Measurements from ENCODE around the gene FXYD3. TPM values are rescaled to one million over a fixed set of nuclear protein-coding genes. Genes with fewer than 3 reads are reported as not detected.

The FXYD3 gene
- total RNA-seq, 6 experiments from 2014 or later = 1.0 TPM; not detected in 5

GRCh38 chr19:35093430-35093829 is 22.2 kb upstream of the FXYD3 start:
- ATAC-seq = no peak
- Histone ChIP-seq H3K27me3 (no peaks in the 10 kb centered on the region), H3K36me3 (no peaks in the 10 kb centered on the region), H3K9me3 (no peaks in the 10 kb centered on the region), H3K4me3 (no peak overlapping the region), H3K27ac (no peak overlapping the region), H3K4me1 (peaks cover 0 to 21% (median 8%) of the 10 kb centered on the region in 4 donors)
- intact Hi-C loops (cut with DNase I) = no loop called here
- TF ChIP-seq POLR2A (IDR thresholded peaks at IDR 0.05) (no peak), CTCF (IDR thresholded peaks at IDR 0.05) (no peak)
- 88% methylated on average over 5 of the region's 5 CpGs for WGBS (ENCODE audit: insufficient coverage, low coverage, low lambda C conversion rate, missing lambda C conversion rate)
- DNase-seq = no peak

- TF ChIP-seq POLR2A (IDR thresholded peaks at IDR 0.05) = no peak
- no peak for TF ChIP-seq CTCF (IDR thresholded peaks at IDR 0.05)
- no CpG with 5 or more reads among the region's 11 CpGs for WGBS (ENCODE audit: insufficient coverage, low coverage, low lambda C conversion rate, missing lambda C conversion rate)
- Histone ChIP-seq H3K27ac (no peak overlapping the region), H3K4me3 (no peak overlapping the region), H3K4me1 (peaks cover 0 to 21% (median 9%) of the 10 kb centered on the region in 4 donors), H3K9me3 (no peaks in the 10 kb centered on the region), H3K36me3 (no peaks in the 10 kb centered on the region), H3K27me3 (no peaks in the 10 kb centered on the region)
- no peak for ATAC-seq
- DNase-seq = peak in 1 of 3 donors; percentile 45
- intact Hi-C loops (cut with DNase I) = no loop called here
Observed at GRCh38 chr19:35093941-35094647, 21.5 kb upstream of the FXYD3 start.

- Histone ChIP-seq H3K27ac (no peak overlapping the region), H3K4me3 (no peak overlapping the region), H3K9me3 (no peaks in the 10 kb centered on the region), H3K27me3 (no peaks in the 10 kb centered on the region), H3K36me3 (no peaks in the 10 kb centered on the region), H3K4me1 (peaks cover 0 to 20% (median 6%) of the 10 kb centered on the region in 4 donors)
- no peak for TF ChIP-seq CTCF (IDR thresholded peaks at IDR 0.05)
- no peak for TF ChIP-seq POLR2A (IDR thresholded peaks at IDR 0.05)
- 100% methylated on average over 4 of the region's 4 CpGs for WGBS (ENCODE audit: insufficient coverage, low coverage, low lambda C conversion rate, missing lambda C conversion rate)
- intact Hi-C loops (cut with DNase I) = no loop called here
- DNase-seq (no peak), ATAC-seq (no peak)
Observed at GRCh38 chr19:35094656-35095055, 21.0 kb upstream of the FXYD3 start.

GRCh38 chr19:35095667-35096368 is 19.8 kb upstream of the FXYD3 start:
- no peak for ATAC-seq
- H3K27ac ChIP-seq = no peak overlapping the region
- no peaks in the 10 kb centered on the region for H3K27me3 ChIP-seq
- intact Hi-C loops (cut with DNase I) = no loop called here
- no peaks in the 10 kb centered on the region for H3K9me3 ChIP-seq
- no peaks in the 10 kb centered on the region for H3K36me3 ChIP-seq
- peaks cover 0 to 10% (median 4%) of the 10 kb centered on the region in 4 donors for H3K4me1 ChIP-seq
- DNase-seq = no peak
- H3K4me3 ChIP-seq = no peak overlapping the region
- 86% methylated on average over 1 of the region's 8 CpGs for WGBS (ENCODE audit: insufficient coverage, low coverage, low lambda C conversion rate, missing lambda C conversion rate)
- TF ChIP-seq POLR2A (IDR thresholded peaks at IDR 0.05) = no peak
- no peak for TF ChIP-seq CTCF (IDR thresholded peaks at IDR 0.05)

Measured in right lobe of liver (tissue), 6 donors.